Immature natural killer cell (primary cell): Measurements from ENCODE around the gene IL37. TPM values are rescaled to one million over a fixed set of nuclear protein-coding genes. Genes with fewer than 3 reads are reported as not detected.
"Not testable (repeated sequence)": the region's sequence is repeated elsewhere in the genome, so short reads cannot be mapped to it uniquely, and the experiment has no call there.

ENCODE experiments used
- DNase-seq, 3 donors: peaks; one replicate each; pipeline ENCODE4 v3.0.0; 2022; ENCODE audit warnings: mixed read lengths in 1 of 3
- H3K27ac Mint-ChIP-seq, 6 donors: one replicate each; pipeline ENCODE4 v1.8.0; 2020; ENCODE audit warnings: mixed read lengths in 6 of 6, mild to moderate bottlenecking in 5 of 6, inconsistent platforms in 4 of 6, moderate library complexity in 3 of 6
- H3K27me3 Mint-ChIP-seq, 3 donors: one replicate each; pipeline ENCODE4 v1.8.0; 2020 to 2021; ENCODE audit warnings: low read depth in 3 of 3, mild to moderate bottlenecking in 3 of 3, mixed read lengths in 3 of 3, moderate library complexity in 3 of 3, inconsistent platforms in 1 of 3
- H3K36me3 Mint-ChIP-seq, 3 donors: one replicate each; pipeline ENCODE4 v1.8.0; 2020; ENCODE audit warnings: mixed read lengths in 3 of 3, inconsistent platforms in 2 of 3, mild to moderate bottlenecking in 2 of 3
- H3K4me1 Mint-ChIP-seq, 2 donors: one replicate each; pipeline ENCODE4 v1.8.0; 2020; ENCODE audit warnings: inconsistent platforms in 2 of 2, mild to moderate bottlenecking in 2 of 2, mixed read lengths in 2 of 2, moderate library complexity in 1 of 2
- H3K4me3 Mint-ChIP-seq, 5 donors: one replicate each; pipeline ENCODE4 v1.8.0; 2020; ENCODE audit warnings: mild to moderate bottlenecking in 5 of 5, mixed read lengths in 5 of 5, inconsistent platforms in 3 of 5, moderate library complexity in 3 of 5
- H3K9me3 Mint-ChIP-seq, 6 donors: one replicate each; pipeline ENCODE4 v1.8.0; 2020; ENCODE audit warnings: mild to moderate bottlenecking in 6 of 6, mixed read lengths in 6 of 6, inconsistent platforms in 4 of 6, moderate library complexity in 3 of 6
- polyA plus RNA-seq, 3 donors: library from polyadenylated mRNA; unstranded; fragments of 300-500 nt; fragmentation: Illumina TruSeq; gene quantifications; one replicate each; pipeline ENCODE4 v1.2.3, GENCODE V29; 2021

Gene IL37
- polyA plus RNA-seq, 3 donors from 2014 or later, result not detected

DNA sequence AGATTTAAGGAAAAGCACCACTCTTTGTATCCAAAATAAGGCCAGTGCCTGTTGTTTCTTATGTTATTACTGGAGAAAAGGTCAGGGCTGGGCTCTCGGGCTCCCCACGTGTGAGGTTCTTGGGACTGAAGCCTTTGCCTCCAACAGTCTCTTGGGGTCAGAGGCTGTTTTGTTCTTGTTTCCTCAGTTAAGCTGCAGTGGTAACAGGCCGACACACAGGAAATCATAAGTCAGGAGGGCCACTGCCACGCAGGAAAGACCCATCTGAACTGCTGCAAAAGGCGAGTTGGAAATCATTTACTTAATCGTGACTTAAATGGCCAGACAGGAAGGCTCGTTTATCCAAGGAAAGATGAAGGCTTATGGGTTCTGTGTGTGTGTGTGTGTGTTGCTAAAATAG is 30.3 kb upstream of the IL37 start:
- peak; percentile 34 to 49 (median 36) for DNase-seq
- no peaks in the 10 kb centered on the region for H3K9me3 Mint-ChIP-seq
- peaks cover 42 to 49% of the 10 kb centered on the region in 2 donors for H3K4me1 Mint-ChIP-seq
- no peaks in the 10 kb centered on the region for H3K36me3 Mint-ChIP-seq
- H3K27me3 Mint-ChIP-seq, result no peaks in the 10 kb centered on the region
- H3K4me3 Mint-ChIP-seq, result peak overlapping the region; percentile 61 to 79 (median 73)
- peak overlapping the region; percentile 72 to 97 (median 88) for H3K27ac Mint-ChIP-seq

DNA sequence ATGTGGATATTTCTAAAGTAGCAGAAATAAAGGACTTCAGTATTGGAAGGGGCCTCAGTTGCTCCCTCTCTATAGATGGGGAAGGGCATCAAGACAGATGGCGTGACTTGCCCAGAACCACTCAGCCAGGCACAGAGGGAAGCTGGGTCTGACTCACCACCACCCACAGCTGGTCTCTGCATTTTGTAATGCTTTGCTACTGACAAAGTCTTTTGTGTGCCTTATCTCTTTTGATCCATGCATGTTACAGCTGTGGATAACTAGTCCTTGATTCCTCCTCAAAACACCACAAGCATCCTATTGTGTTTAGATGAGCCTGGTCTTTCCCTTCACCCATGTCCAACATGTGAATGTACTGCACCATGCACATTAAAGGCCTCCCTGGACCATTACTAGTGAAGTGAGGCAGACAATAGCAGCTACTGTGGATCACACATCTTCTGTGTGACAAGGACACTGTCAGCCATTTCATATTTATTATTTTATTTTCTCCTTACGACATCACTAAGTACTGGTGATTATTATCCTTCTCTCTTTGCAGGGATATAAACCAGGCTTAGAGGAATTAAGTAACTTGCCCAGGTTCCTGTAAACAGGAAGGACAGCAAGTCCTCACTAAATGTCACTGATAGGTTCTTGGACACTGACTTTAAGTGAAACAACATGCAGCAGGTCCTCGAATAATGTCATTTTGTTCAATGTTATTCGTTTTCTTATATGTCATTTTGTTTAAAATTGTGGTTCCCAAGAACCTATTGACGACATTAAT is 29.6 kb upstream of the IL37 start:
- DNase-seq, result no peak
- Mint-ChIP-seq H3K9me3 (no peaks in the 10 kb centered on the region), H3K4me3 (peak overlapping the region; percentile 61 to 79 (median 73)), H3K4me1 (peaks cover 42 to 49% of the 10 kb centered on the region in 2 donors), H3K36me3 (no peaks in the 10 kb centered on the region), H3K27me3 (no peaks in the 10 kb centered on the region), H3K27ac (peak overlapping the region; percentile 72 to 97 (median 88))

GRCh38 chr2:112883669-112884068 is 27.3 kb upstream of the IL37 start:
- no peak overlapping the region for H3K27ac Mint-ChIP-seq
- H3K27me3 Mint-ChIP-seq, result peaks cover 0 to 2% (median 0%) of the 10 kb centered on the region in 3 donors
- DNase-seq, result no peak
- no peaks in the 10 kb centered on the region for H3K36me3 Mint-ChIP-seq
- H3K4me1 Mint-ChIP-seq, result peaks cover 40 to 50% of the 10 kb centered on the region in 2 donors
- H3K9me3 Mint-ChIP-seq, result no peaks in the 10 kb centered on the region
- no peak overlapping the region for H3K4me3 Mint-ChIP-seq

DNA sequence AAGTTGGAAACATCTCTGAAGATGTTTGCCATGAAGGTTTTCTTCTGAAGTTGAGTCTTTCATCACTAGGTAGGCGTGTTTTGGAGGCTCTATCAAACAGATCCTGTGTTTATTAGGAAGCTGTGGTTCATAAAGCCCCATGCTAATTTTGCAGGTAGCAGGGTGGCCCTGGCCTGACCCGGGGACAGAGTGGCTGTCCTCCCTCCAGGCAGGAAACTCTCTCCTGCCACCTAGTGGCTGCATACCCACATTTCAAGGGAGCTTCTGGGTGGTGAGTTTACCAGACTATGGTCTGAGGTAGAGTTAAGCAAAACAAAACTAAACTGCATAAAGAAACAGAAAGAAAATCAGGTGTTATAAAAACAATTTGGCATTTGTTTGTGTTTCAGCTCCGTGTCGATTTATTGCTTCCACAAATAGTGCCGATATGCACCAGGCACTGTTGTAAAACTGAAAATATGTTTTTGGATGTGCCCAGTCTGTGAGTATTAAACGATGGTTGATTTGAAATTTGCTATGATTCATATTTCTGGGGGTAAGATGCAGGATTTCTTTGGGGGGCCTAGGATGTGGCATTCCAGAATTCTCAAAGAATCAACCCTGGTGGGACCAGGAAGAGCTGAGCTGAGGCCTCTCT is 26.0 kb upstream of the IL37 start:
- DNase-seq, result peak; percentile 61 to 72 (median 72)
- no peaks in the 10 kb centered on the region for H3K9me3 Mint-ChIP-seq
- H3K4me3 Mint-ChIP-seq, result peak overlapping the region in 2 of 5 donors; percentile 14 to 22
- peaks cover 27 to 37% of the 10 kb centered on the region in 2 donors for H3K4me1 Mint-ChIP-seq
- no peaks in the 10 kb centered on the region for H3K36me3 Mint-ChIP-seq
- H3K27me3 Mint-ChIP-seq, result peaks cover 0 to 2% (median 0%) of the 10 kb centered on the region in 3 donors
- peak overlapping the region in 5 of 6 donors; percentile 14 to 68 (median 51) for H3K27ac Mint-ChIP-seq

DNA sequence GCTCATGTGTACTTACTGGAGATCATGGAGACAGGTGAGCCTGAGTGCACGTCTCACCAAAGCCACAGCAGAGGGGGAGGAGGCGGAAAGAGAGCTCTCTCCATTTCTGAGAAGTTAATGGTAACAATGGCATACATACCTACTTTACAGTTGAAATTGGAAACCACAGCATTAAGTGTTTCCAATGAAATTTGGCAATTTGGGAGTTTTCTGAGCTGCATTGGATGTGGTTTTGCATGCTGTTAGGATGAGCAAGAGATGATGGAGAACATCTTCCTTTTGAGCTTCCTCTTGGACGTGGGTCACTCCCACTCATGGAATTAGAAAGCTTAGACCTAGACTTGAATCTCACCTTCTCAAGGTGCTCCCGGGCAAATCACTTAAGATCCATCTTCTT is 25.5 kb upstream of the IL37 start:
- Mint-ChIP-seq H3K27me3 (peaks cover 0 to 2% (median 0%) of the 10 kb centered on the region in 3 donors), H3K4me3 (no peak overlapping the region), H3K27ac (peak overlapping the region in 4 of 6 donors; percentile 22 to 68 (median 51)), H3K9me3 (no peaks in the 10 kb centered on the region), H3K36me3 (no peaks in the 10 kb centered on the region), H3K4me1 (peaks cover 21 to 32% of the 10 kb centered on the region in 2 donors)
- no peak for DNase-seq

GRCh38 chr2:112886291-112886690 is 24.7 kb upstream of the IL37 start:
- Mint-ChIP-seq H3K27me3 (peaks cover 0 to 2% (median 0%) of the 10 kb centered on the region in 3 donors), H3K4me3 (no peak overlapping the region), H3K27ac (peak overlapping the region in 2 of 6 donors; percentile 33 to 41), H3K4me1 (peaks cover 14 to 24% of the 10 kb centered on the region in 2 donors), H3K36me3 (no peaks in the 10 kb centered on the region), H3K9me3 (no peaks in the 10 kb centered on the region)
- no peak for DNase-seq

- Mint-ChIP-seq H3K27me3 (peaks cover 0 to 2% (median 0%) of the 10 kb centered on the region in 3 donors), H3K36me3 (no peaks in the 10 kb centered on the region), H3K27ac (no peak overlapping the region), H3K9me3 (no peaks in the 10 kb centered on the region), H3K4me1 (peaks cover 10 to 15% of the 10 kb centered on the region in 2 donors), H3K4me3 (no peak overlapping the region)
- no peak for DNase-seq
Measured at GRCh38 chr2:112887964-112888749, 22.8 kb upstream of the IL37 start.

- H3K4me1 Mint-ChIP-seq, result peaks cover 4 to 8% of the 10 kb centered on the region in 2 donors
- H3K4me3 Mint-ChIP-seq, result no peak overlapping the region
- H3K27ac Mint-ChIP-seq, result no peak overlapping the region
- H3K27me3 Mint-ChIP-seq, result peaks cover 0 to 2% (median 0%) of the 10 kb centered on the region in 3 donors
- H3K36me3 Mint-ChIP-seq, result no peaks in the 10 kb centered on the region
- H3K9me3 Mint-ChIP-seq, result no peaks in the 10 kb centered on the region
- no peak for DNase-seq
Measured at GRCh38 chr2:112889976-112890375, 21.0 kb upstream of the IL37 start.

DNA sequence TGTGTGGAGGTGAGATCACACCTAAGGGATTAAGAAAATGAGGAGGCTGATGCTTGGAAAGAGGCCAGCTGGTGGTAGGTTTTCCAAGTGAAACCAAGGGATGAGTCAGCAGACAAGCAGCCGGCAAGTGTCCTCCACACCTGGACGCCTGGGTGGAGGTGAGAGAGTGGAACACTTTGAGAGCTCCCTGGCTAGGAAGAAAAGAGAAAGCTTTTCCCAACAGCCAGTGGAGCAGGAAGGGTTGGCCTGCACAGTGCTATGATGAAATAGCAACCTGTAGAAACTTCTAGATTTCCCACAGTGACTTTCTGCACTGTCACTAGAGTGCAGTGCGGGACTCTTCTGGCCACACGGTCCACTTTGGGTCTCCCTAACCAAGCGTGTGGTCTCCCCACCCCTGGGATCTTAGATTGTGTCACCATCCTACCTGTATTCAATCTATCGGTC is 19.6 kb upstream of the IL37 start:
- peaks cover 0 to 2% (median 0%) of the 10 kb centered on the region in 3 donors for H3K27me3 Mint-ChIP-seq
- no peak overlapping the region for H3K4me3 Mint-ChIP-seq
- H3K27ac Mint-ChIP-seq, result no peak overlapping the region
- no peaks in the 10 kb centered on the region for H3K9me3 Mint-ChIP-seq
- DNase-seq, result no peak
- H3K4me1 Mint-ChIP-seq, result peaks cover 0 to 4% of the 10 kb centered on the region in 2 donors
- H3K36me3 Mint-ChIP-seq, result no peaks in the 10 kb centered on the region

DNA sequence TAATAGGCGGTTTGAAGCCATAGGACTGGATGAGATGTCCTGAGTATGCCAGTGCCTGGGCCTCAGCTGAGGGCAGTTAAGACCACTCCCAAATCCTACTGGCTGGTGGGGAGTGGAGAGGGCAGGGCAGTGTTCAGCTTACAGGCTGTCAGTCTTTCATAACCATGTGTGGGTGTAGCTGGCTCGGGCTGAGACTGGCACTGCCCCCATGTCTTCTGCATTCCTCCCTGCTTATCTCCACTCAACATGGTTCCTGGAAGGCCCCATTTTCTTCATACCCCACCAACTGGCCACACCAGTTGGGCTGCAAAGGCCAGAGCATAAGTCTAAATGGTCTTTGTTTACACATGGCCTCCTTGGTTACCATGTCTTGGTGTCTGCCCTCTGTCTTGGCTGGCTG is 17.2 kb upstream of the IL37 start:
- no peak for DNase-seq
- Mint-ChIP-seq H3K4me3 (no peak overlapping the region), H3K27ac (no peak overlapping the region), H3K4me1 (no peaks in the 10 kb centered on the region), H3K9me3 (no peaks in the 10 kb centered on the region), H3K36me3 (no peaks in the 10 kb centered on the region), H3K27me3 (peaks cover 0 to 3% (median 2%) of the 10 kb centered on the region in 3 donors)

- peaks cover 0 to 4% (median 3%) of the 10 kb centered on the region in 3 donors for H3K27me3 Mint-ChIP-seq
- H3K4me1 Mint-ChIP-seq, result no peaks in the 10 kb centered on the region
- H3K9me3 Mint-ChIP-seq, result no peaks in the 10 kb centered on the region
- no peak overlapping the region for H3K27ac Mint-ChIP-seq
- no peak for DNase-seq
- H3K36me3 Mint-ChIP-seq, result no peaks in the 10 kb centered on the region
- H3K4me3 Mint-ChIP-seq, result no peak overlapping the region
Measured at GRCh38 chr2:112896909-112897623, 13.9 kb upstream of the IL37 start.

DNA sequence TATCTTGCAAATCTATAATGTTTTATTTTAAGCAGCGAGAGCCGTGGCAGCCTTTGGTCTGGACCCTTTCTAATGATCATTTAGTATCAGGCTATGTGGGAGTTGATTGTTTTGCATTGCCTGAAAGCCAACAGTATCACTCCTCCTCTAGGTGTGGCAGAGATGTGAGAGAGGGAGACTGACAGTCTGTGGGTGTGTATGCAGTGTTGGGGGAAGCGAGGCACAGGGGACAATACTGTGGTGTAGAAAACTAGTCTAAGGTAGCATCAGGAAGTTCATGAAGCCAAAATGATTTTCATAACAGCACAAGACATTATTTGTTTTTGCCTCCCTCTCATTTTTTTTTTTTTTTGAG is 13.4 kb upstream of the IL37 start:
- DNase-seq, result no peak
- Mint-ChIP-seq H3K4me3 (no peak overlapping the region), H3K36me3 (no peaks in the 10 kb centered on the region), H3K27ac (no peak overlapping the region), H3K4me1 (no peaks in the 10 kb centered on the region), H3K9me3 (no peaks in the 10 kb centered on the region), H3K27me3 (peaks cover 2 to 4% (median 3%) of the 10 kb centered on the region in 3 donors)

GRCh38 chr2:112901431-112902065 is 9.4 kb upstream of the IL37 start:
- not testable (repeated sequence) for H3K27me3 Mint-ChIP-seq, H3K9me3 Mint-ChIP-seq, H3K4me3 Mint-ChIP-seq, H3K27ac Mint-ChIP-seq, H3K4me1 Mint-ChIP-seq, H3K36me3 Mint-ChIP-seq, DNase-seq
